ENCODE results near the gene DMC1.

Gene DMC1

DNA sequence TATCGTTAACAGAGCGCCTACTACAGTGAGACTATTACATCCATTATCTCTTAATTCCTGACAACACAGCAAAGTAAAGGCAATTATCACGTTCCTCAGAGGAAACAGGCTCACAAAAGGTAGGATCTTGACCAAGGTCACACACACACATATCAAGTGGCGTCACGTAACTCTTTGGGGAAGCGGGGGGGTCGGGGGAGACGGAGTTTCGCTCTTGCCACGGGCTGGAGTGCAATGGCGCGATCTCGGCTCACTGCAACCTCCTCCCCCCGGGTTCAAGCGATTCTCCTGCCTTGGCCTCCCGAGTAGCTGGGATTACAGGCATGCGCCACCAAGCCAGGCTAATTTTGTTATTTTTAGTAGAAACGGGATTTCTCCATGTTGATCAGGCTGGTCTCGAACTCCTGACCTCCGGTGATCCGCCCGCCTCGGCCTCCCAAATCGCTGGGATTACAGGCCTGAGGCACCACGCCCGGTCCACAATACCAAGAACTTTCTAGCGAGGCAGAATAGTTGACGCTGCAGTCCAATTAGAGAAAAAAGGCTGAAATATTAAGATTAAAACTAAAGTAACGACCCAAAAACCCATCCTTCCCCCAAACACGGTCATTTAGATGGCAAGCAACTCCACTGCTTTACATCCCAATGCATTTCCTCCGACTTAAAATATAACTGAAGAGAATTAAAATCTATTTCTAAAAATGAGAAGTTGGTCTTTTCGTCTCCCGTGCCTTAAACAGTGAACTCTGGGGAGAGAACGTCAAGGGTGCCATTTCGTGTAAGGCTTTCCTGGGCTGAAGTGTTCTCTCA is 65.0 kb downstream of the DMC1 start:
- no peak for ATAC-seq
- TF ChIP-seq TOX (CRISPR knock-in tag; IDR thresholded peaks at IDR 0.05; ENCODE audit: borderline replicate concordance) (no peak), ARNTL (CRISPR knock-in tag; IDR thresholded peaks at IDR 0.05; ENCODE audit: borderline replicate concordance, low read depth) (no peak)
- TF ChIP-seq, protein P1, sequence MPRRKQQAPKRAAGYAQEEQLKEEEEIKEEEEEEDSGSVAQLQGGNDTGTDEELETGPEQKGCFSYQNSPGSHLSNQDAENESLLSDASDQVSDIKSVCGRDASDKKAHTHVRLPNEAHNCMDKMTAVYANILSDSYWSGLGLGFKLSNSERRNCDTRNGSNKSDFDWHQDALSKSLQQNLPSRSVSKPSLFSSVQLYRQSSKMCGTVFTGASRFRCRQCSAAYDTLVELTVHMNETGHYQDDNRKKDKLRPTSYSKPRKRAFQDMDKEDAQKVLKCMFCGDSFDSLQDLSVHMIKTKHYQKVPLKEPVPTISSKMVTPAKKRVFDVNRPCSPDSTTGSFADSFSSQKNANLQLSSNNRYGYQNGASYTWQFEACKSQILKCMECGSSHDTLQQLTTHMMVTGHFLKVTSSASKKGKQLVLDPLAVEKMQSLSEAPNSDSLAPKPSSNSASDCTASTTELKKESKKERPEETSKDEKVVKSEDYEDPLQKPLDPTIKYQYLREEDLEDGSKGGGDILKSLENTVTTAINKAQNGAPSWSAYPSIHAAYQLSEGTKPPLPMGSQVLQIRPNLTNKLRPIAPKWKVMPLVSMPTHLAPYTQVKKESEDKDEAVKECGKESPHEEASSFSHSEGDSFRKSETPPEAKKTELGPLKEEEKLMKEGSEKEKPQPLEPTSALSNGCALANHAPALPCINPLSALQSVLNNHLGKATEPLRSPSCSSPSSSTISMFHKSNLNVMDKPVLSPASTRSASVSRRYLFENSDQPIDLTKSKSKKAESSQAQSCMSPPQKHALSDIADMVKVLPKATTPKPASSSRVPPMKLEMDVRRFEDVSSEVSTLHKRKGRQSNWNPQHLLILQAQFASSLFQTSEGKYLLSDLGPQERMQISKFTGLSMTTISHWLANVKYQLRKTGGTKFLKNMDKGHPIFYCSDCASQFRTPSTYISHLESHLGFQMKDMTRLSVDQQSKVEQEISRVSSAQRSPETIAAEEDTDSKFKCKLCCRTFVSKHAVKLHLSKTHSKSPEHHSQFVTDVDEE (CRISPR knock-in tag; IDR thresholded peaks at IDR 0.05) = no peak

DNA sequence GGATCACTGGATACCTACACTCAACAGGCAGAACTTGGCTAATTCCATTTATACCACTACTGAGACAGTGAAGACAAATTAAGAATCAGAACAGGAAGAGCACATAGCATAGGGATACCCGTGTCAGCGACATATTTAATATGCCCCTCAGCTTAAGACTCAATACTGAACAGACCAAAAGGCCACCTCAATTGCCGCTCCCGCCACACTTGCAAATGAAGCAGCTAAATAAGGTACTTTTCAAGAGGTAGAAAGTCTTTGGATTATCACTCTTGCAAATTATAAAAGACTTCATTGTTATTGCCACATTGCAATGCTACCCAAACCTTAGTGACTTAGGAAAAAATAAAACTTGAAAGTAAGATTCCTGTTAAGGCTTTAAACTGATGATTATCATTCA is 67.0 kb downstream of the DMC1 start:
- ATAC-seq = no peak
- TF ChIP-seq ZNF8 (CRISPR knock-in tag; IDR thresholded peaks at IDR 0.05) (no peak), ISL1 (CRISPR knock-in tag; IDR thresholded peaks at IDR 0.05) (no peak), CSDC2 (CRISPR knock-in tag; IDR thresholded peaks at IDR 0.05) (no peak)
- TF ChIP-seq, protein P2, sequence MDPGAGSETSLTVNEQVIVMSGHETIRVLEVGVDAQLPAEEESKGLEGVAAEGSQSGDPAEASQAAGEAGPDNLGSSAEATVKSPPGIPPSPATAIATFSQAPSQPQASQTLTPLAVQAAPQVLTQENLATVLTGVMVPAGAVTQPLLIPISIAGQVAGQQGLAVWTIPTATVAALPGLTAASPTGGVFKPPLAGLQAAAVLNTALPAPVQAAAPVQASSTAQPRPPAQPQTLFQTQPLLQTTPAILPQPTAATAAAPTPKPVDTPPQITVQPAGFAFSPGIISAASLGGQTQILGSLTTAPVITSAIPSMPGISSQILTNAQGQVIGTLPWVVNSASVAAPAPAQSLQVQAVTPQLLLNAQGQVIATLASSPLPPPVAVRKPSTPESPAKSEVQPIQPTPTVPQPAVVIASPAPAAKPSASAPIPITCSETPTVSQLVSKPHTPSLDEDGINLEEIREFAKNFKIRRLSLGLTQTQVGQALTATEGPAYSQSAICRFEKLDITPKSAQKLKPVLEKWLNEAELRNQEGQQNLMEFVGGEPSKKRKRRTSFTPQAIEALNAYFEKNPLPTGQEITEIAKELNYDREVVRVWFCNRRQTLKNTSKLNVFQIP (CRISPR knock-in tag; IDR thresholded peaks at IDR 0.05; ENCODE audit: borderline replicate concordance, low read depth) = no peak

DNA sequence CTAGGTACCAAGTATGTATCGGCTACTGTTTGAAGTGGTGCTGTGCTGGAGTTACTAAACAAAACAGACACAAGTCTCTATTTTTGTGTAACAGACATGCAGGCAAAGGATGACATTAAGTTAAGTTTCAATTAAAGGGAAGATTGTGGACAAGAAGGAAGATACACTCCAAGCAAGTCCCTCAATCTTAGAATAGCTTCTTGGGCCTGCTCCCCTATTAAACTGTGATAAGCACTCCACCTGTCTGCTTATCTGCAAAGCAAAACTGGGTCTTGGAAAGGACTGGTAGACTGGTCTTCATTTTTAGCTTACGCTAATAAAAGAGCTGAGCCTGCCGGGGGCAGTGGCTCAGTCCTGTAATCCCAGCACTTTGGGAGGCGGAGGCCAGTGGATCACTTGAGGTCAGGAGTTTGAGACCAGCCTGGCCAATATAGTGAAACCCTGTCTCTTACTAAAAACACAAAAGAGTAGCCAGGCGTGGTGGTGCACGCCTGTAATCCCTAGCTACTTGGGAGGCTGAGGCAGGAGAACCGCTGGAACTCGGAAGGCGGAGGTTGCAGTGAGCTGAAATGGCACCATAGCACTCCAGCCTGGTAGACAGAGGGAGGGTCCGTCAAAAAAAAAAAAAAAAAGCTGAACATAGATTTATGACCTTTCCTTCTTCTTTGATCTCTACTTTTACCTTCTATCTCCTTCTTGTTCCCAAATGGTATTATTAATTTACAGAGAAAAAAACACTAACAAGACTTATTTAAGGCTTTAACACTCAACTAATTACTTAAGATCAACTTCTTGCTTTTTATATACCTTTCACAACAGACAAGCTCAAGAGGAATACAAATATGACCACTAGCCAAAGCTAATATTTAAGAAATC is 67.9 kb downstream of the DMC1 start:
- ATAC-seq = no peak
- TF ChIP-seq SNAI2 (CRISPR knock-in tag; IDR thresholded peaks at IDR 0.05) = no peak
- TF ChIP-seq, protein P3, sequence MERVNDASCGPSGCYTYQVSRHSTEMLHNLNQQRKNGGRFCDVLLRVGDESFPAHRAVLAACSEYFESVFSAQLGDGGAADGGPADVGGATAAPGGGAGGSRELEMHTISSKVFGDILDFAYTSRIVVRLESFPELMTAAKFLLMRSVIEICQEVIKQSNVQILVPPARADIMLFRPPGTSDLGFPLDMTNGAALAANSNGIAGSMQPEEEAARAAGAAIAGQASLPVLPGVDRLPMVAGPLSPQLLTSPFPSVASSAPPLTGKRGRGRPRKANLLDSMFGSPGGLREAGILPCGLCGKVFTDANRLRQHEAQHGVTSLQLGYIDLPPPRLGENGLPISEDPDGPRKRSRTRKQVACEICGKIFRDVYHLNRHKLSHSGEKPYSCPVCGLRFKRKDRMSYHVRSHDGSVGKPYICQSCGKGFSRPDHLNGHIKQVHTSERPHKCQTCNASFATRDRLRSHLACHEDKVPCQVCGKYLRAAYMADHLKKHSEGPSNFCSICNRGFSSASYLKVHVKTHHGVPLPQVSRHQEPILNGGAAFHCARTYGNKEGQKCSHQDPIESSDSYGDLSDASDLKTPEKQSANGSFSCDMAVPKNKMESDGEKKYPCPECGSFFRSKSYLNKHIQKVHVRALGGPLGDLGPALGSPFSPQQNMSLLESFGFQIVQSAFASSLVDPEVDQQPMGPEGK (CRISPR knock-in tag; IDR thresholded peaks at IDR 0.05; ENCODE audit: borderline replicate concordance) = no peak
- TF ChIP-seq RARB (CRISPR knock-in tag; IDR thresholded peaks at IDR 0.05) = no peak
- TF ChIP-seq ZNF70 (CRISPR knock-in tag; IDR thresholded peaks at IDR 0.05) = no peak
- TF ChIP-seq, protein P2 (CRISPR knock-in tag; IDR thresholded peaks at IDR 0.05; ENCODE audit: borderline replicate concordance, low read depth) = no peak
- TF ChIP-seq PPARA (CRISPR knock-in tag; IDR thresholded peaks at IDR 0.05; ENCODE audit: borderline replicate concordance) = no peak
- TF ChIP-seq, protein P4, sequence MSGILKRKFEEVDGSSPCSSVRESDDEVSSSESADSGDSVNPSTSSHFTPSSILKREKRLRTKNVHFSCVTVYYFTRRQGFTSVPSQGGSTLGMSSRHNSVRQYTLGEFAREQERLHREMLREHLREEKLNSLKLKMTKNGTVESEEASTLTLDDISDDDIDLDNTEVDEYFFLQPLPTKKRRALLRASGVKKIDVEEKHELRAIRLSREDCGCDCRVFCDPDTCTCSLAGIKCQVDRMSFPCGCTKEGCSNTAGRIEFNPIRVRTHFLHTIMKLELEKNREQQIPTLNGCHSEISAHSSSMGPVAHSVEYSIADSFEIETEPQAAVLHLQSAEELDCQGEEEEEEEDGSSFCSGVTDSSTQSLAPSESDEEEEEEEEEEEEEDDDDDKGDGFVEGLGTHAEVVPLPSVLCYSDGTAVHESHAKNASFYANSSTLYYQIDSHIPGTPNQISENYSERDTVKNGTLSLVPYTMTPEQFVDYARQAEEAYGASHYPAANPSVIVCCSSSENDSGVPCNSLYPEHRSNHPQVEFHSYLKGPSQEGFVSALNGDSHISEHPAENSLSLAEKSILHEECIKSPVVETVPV (CRISPR knock-in tag; IDR thresholded peaks at IDR 0.05) = no peak
- no peak for TF ChIP-seq ZFP30 (CRISPR knock-in tag; IDR thresholded peaks at IDR 0.05)
- TF ChIP-seq OSR1 (CRISPR knock-in tag; IDR thresholded peaks at IDR 0.05) = no peak
- no peak for TF ChIP-seq ISL1 (CRISPR knock-in tag; IDR thresholded peaks at IDR 0.05)
- TF ChIP-seq, protein P5, sequence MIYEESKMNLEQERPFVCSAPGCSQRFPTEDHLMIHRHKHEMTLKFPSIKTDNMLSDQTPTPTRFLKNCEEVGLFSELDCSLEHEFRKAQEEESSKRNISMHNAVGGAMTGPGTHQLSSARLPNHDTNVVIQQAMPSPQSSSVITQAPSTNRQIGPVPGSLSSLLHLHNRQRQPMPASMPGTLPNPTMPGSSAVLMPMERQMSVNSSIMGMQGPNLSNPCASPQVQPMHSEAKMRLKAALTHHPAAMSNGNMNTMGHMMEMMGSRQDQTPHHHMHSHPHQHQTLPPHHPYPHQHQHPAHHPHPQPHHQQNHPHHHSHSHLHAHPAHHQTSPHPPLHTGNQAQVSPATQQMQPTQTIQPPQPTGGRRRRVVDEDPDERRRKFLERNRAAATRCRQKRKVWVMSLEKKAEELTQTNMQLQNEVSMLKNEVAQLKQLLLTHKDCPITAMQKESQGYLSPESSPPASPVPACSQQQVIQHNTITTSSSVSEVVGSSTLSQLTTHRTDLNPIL (CRISPR knock-in tag; IDR thresholded peaks at IDR 0.05; ENCODE audit: low read depth) = no peak
- TF ChIP-seq ESRRG (CRISPR knock-in tag; IDR thresholded peaks at IDR 0.05) = no peak
- TF ChIP-seq GLIS3 (CRISPR knock-in tag; IDR thresholded peaks at IDR 0.05) = no peak
- TF ChIP-seq TOX (CRISPR knock-in tag; IDR thresholded peaks at IDR 0.05; ENCODE audit: borderline replicate concordance) = no peak
- TF ChIP-seq TCF4 (CRISPR knock-in tag; IDR thresholded peaks at IDR 0.05; ENCODE audit: borderline replicate concordance) = no peak
- no peak for TF ChIP-seq ZNF565 (CRISPR knock-in tag; conservative IDR thresholded peaks at IDR 0.05; ENCODE audit: low read depth)
- no peak for TF ChIP-seq BACH2 (CRISPR knock-in tag; IDR thresholded peaks at IDR 0.05; ENCODE audit: borderline replicate concordance)
- no peak for TF ChIP-seq ZNF8 (CRISPR knock-in tag; IDR thresholded peaks at IDR 0.05)
